ENCODE measurements around the gene PCBD2. TPM values are rescaled to one million over a fixed set of nuclear protein-coding genes. Genes with fewer than 3 reads are reported as not detected.

The PCBD2 gene
- total RNA-seq, 1 experiment from 2014 or later = 10.9 TPM

- ATAC-seq = no peak
- POLR2A ChIA-PET = no interaction called here
- no peaks in the 10 kb centered on the region for H3K4me1 ChIP-seq (ENCODE audit: control insufficient read depth in 1 of 2, insufficient read depth in 2 of 2, low read length in 2 of 2)
- H4K20me1 ChIP-seq (ENCODE audit: insufficient read depth) = no peaks in the 10 kb centered on the region; the same call in 1 of the 2 replicates
- H3K79me2 ChIP-seq (ENCODE audit: insufficient read depth, low read length) = no peaks in the 10 kb centered on the region
- intact Hi-C loops (cut with micrococcal nuclease) = no loop called here
- H3K27me3 ChIP-seq (ENCODE audit: insufficient read depth, low read length) = no peaks in the 10 kb centered on the region
- H3K9ac ChIP-seq (ENCODE audit: low read length) = no peak overlapping the region
- BruUV-seq (replicated peaks) = no TSS peak
- TF ChIP-seq CBX3 (IDR thresholded peaks at IDR 0.05; ENCODE audit: low read depth) (no peak), CTCF (IDR thresholded peaks at IDR 0.05 in 2 of 3, conservative IDR thresholded peaks at IDR 0.05 in 1 of 3; ENCODE audit: borderline replicate concordance in 1 of 3, insufficient read depth in 1 of 3, low read depth in 2 of 3, low read length in 2 of 3) (no peak), TCF7L2 (IDR thresholded peaks at IDR 0.05; ENCODE audit: borderline replicate concordance, extremely low read depth, insufficient read depth, insufficient read length) (no peak), ELF1 (IDR thresholded peaks at IDR 0.05; ENCODE audit: borderline replicate concordance, low read depth) (no peak), EZH2 (IDR thresholded peaks at IDR 0.05) (no peak), CEBPB (IDR thresholded peaks at IDR 0.05; ENCODE audit: low read depth) (no peak), POLR2AphosphoS5 (IDR thresholded peaks at IDR 0.05; ENCODE audit: low read depth, low read length) (no peak), ATF3 (IDR thresholded peaks at IDR 0.05) (no peak)
- H3K27ac ChIP-seq (ENCODE audit: low read depth, low read length) = no peak overlapping the region
- H3K36me3 ChIP-seq (ENCODE audit: control insufficient read depth in 1 of 2, insufficient read depth in 2 of 2, low read length in 2 of 2) = no peaks in the 10 kb centered on the region
- no peaks in the 10 kb centered on the region for H3K9me3 ChIP-seq (ENCODE audit: control insufficient read depth in 1 of 2, insufficient read depth in 1 of 2, low read depth in 1 of 2, low read length in 2 of 2)
- no peak overlapping the region for H3K4me2 ChIP-seq (ENCODE audit: low read length)
- RAD21 ChIA-PET (ENCODE audit: low non-redundant PET in 1 of 2, low total read pairs in 2 of 2, uncharacterized antibody in 2 of 2, unreplicated experiment in 2 of 2) = no interaction called here
- H3K4me3 ChIP-seq (replicated peaks in 1 of 2; ENCODE audit: low read depth in 1 of 2, low read length in 2 of 2) = no peak overlapping the region
- no peak overlapping the region for H2AFZ ChIP-seq (ENCODE audit: low read depth, low read length, poor library complexity, severe bottlenecking)
- no peak for DNase-seq (ENCODE audit: low read depth, low spot score)
- no peaks in the 10 kb centered on the region for H3K9me2 ChIP-seq (ENCODE audit: insufficient read depth)
- CTCF ChIA-PET = no interaction called here
These were observed 40.1 kb downstream of the PCBD2 start for GRCh38 chr5:134945041-134945440.

- H3K79me2 ChIP-seq (ENCODE audit: insufficient read depth, low read length) = no peaks in the 10 kb centered on the region
- POLR2A ChIA-PET = no interaction called here
- no peak for DNase-seq (ENCODE audit: low read depth, low spot score)
- TF ChIP-seq ATF3 (IDR thresholded peaks at IDR 0.05) (no peak), MAX (IDR thresholded peaks at IDR 0.05) (no peak), POLR2A (IDR thresholded peaks at IDR 0.05; ENCODE audit: borderline replicate concordance, extremely low read depth, insufficient read depth, insufficient read length) (no peak), EZH2phosphoT487 (IDR thresholded peaks at IDR 0.05; ENCODE audit: borderline replicate concordance) (no peak), EGR1 (IDR thresholded peaks at IDR 0.05; ENCODE audit: low read depth) (no peak), TCF7L2 (IDR thresholded peaks at IDR 0.05; ENCODE audit: borderline replicate concordance, extremely low read depth, insufficient read depth, insufficient read length) (no peak), CTCF (IDR thresholded peaks at IDR 0.05 in 2 of 3, conservative IDR thresholded peaks at IDR 0.05 in 1 of 3; ENCODE audit: borderline replicate concordance in 1 of 3, insufficient read depth in 1 of 3, low read depth in 2 of 3, low read length in 2 of 3) (no peak), SRF (IDR thresholded peaks at IDR 0.05; ENCODE audit: low read depth) (no peak), FOSL1 (IDR thresholded peaks at IDR 0.05; ENCODE audit: low read depth) (no peak), JUND (IDR thresholded peaks at IDR 0.05) (no peak), SIN3A (IDR thresholded peaks at IDR 0.05; ENCODE audit: low read depth) (no peak)
These were observed 44.0 kb downstream of the PCBD2 start for GRCh38 chr5:134948911-134949310.

More at GRCh38 chr5:134948911-134949310, 44.0 kb downstream of the PCBD2 start:
- no peak overlapping the region for H2AFZ ChIP-seq (ENCODE audit: low read depth, low read length, poor library complexity, severe bottlenecking)
- RAD21 ChIA-PET (ENCODE audit: low non-redundant PET in 1 of 2, low total read pairs in 2 of 2, uncharacterized antibody in 2 of 2, unreplicated experiment in 2 of 2) = no interaction called here
- H3K27me3 ChIP-seq (ENCODE audit: insufficient read depth, low read length) = no peaks in the 10 kb centered on the region
- no peaks in the 10 kb centered on the region for H3K36me3 ChIP-seq (ENCODE audit: control insufficient read depth in 1 of 2, insufficient read depth in 2 of 2, low read length in 2 of 2)
- no peaks in the 10 kb centered on the region for H3K9me3 ChIP-seq (ENCODE audit: control insufficient read depth in 1 of 2, insufficient read depth in 1 of 2, low read depth in 1 of 2, low read length in 2 of 2)
- H3K9me2 ChIP-seq (ENCODE audit: insufficient read depth) = no peaks in the 10 kb centered on the region
- H3K9ac ChIP-seq (ENCODE audit: low read length) = no peak overlapping the region
- ATAC-seq = no peak
- H3K4me1 ChIP-seq (ENCODE audit: control insufficient read depth in 1 of 2, insufficient read depth in 2 of 2, low read length in 2 of 2) = no peaks in the 10 kb centered on the region
- H3K4me2 ChIP-seq (ENCODE audit: low read length) = no peak overlapping the region
- intact Hi-C loops (cut with micrococcal nuclease) = no loop called here
- no peak overlapping the region for H3K27ac ChIP-seq (ENCODE audit: low read depth, low read length)
- BruUV-seq (replicated peaks) = no TSS peak
- no peak overlapping the region for H3K4me3 ChIP-seq (replicated peaks in 1 of 2; ENCODE audit: low read depth in 1 of 2, low read length in 2 of 2)
- H4K20me1 ChIP-seq (ENCODE audit: insufficient read depth) = no peaks in the 10 kb centered on the region
- CTCF ChIA-PET = no interaction called here

Data from HCT116 (cell line).